Fibroblast of skin of scalp (primary cell): Measurements from ENCODE around the gene UTS2R.
"Not testable (repeated sequence)": the region's sequence is repeated elsewhere in the genome, so short reads cannot be mapped to it uniquely, and the experiment has no call there.

ENCODE experiments used
- DNase-seq: peaks from one replicate; pipeline ENCODE4 v3.0.0-alpha.2; 2013

Gene UTS2R

DNA sequence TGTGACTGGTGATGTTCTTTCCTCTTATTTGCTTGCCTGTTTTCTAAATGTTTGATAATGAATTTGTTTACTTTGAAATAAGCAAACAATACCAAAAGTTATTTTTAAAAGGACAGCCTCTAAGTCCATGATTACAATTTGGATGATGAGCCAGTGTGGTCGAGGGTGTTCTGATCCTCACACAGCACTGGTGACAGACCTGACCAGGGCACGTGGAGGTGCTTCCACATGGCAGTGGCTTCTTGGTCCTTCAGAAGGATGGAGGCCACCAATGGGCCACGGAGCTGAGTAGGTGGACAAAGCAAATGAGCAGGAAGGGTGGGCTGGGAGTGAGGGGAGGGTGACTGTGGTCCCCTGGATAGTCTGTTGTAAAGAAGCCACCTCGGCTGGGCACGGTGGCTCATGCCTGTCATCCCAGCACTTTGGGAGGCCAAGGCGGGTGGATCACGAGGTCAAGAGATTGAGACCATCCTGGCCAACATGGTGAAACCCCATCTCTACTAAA is 16.7 kb upstream of the UTS2R start:
- DNase-seq = no peak

DNA sequence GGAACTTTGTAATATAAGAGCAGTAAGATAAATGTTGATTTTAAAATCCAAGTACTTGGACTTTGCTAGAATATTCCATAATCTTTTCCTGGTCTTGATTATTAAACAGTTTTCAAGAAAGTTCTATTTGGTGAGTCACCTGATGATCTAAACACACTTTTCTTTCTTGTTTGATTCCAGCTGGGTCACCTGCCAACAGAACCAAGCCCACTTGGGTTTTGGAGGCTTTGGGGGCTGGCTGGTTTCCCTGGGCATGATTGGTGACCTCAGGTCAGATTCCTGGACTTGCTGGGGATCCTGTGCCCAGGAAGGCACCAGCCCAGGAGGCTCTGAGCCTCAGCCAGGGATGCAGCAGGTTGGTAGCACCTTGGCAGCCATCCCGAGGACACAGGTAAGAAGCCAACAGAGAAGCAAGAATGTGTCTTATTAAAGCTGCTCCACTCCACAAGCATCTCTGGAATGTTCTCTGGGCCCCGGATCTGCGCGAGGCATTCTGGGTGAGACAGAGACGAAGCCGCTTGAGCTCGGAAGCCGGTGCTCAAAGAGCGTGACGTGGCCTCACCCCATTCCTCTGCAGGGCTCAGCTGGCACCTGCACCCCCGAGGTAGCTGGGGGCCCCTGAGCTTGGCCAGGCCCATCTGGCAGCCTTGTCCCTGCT is 15.7 kb upstream of the UTS2R start:
- no peak for DNase-seq

DNA sequence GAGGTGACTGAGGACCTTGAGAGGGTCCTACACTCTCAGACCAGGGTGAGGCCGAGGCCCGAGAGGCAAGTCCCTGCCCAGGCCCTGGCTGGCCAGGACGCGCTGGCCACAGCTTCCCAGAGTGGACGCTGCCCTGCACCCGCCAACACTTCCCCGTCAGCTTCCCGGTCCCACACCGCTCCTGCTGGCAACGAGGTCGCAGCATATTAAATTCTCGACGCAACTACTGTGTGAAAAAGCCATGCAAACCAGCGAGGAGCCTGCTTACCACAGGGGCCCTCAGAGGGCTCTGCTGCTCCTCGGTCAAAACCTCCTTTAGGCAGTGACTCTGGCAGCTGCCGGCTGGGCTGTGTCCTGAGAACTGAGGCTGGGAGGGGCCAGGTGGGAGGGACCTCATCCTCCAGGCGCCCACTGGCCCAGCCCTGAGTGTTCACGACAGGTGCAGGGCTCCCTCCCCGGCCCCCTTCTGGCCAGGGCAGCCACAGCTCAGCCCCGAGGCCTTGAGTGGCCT is 14.7 kb upstream of the UTS2R start:
- DNase-seq = no peak

DNA sequence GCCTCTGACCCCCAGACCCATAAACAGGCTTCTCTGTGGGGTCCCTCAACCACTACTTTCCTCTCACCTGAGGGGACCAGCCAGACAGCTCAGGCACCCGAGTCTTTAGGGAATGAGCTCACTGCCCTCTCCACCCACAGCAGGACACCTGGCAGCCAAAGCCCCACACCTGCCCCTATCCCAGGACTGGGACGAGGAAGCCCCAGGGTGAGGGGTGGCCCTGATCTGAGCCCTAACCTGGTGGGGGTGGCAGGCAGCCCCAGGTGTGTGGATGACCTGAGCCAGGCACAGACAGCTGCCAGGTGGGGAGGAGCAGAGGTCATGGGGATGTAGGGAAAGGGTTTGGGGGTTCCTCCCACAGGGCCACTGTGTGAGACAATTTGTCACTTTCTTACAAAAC is 14.2 kb upstream of the UTS2R start:
- DNase-seq = no peak

DNA sequence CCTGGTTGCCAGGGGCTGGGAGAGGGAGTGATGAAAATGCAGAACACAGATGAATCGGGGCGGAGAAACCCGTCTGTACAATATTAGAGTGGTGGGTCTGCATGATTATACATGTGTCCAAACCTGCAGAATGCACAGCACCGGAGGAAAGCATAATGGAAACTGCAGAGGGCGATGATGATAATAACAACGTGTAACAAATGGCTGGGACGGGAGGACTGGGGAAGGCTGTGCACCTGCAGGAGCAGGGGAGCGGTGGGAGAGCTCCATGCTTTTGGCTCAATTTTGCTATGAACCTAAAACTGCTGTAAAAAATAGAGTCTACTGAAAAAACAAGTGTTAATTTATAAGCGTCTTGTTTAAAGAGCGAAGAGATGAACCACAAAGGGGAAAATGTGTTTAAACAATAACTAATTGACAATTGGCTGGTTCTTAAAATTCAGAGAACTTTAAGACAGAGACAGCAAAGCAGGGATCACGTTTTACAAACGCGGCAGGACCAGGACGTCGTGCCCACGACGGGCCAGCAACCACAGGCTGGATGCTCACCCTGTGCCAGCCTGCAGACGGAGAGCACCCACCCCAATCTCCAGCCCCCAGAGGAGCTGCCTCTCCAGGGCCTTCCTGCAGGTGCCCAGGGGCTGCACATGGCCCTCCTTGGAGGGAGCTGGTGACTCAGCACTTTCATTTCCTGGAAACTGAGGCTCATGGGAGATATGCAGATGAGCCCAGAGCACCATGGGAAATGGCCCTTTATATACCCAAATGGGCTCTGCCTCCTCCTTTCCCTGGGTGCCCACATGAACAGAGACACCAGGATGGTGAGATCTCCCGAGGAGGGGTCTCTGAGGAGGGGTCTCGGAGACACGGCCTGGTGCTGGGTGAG is 12.9 kb upstream of the UTS2R start, which contains the start of gene TEX19:
TSS of gene TEX19 (plus strand) at position 783 of the 886 bp plus-strand sequence. CDS start 2,904 bp downstream, outside the sequence.
- DNase-seq = no peak

DNA sequence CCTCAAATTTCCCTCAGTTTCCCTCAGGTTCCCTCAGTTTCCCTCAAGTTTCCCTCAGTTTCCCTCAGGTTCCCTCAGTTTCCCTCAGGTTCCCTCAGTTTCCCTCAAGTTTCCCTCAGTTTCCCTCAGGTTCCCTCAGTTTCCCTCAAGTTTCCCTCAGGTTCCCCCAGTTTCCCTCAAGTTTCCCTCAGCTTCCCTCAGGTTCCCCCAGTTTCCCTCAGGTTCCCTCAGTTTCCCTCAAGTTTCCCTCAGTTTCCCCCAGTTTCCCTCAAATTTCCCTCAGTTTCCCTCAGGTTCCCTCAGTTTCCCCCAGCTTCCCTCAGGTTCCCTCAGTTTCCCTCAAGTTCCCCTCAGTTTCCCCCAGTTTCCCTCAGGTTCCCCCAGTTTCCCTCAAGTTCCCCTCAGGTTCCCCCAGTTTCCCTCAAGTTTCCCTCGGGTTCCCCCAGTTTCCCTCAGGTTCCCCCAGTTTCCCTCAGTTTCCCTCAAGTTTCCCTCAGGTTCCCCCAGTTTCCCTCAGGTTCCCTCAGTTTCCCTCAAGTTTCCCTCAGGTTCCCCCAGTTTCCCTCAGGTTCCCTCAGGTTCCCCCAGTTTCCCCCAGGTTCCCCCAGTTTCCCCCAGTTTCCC is 12.0 kb upstream of the UTS2R start:
- DNase-seq = not testable (repeated sequence)

DNA sequence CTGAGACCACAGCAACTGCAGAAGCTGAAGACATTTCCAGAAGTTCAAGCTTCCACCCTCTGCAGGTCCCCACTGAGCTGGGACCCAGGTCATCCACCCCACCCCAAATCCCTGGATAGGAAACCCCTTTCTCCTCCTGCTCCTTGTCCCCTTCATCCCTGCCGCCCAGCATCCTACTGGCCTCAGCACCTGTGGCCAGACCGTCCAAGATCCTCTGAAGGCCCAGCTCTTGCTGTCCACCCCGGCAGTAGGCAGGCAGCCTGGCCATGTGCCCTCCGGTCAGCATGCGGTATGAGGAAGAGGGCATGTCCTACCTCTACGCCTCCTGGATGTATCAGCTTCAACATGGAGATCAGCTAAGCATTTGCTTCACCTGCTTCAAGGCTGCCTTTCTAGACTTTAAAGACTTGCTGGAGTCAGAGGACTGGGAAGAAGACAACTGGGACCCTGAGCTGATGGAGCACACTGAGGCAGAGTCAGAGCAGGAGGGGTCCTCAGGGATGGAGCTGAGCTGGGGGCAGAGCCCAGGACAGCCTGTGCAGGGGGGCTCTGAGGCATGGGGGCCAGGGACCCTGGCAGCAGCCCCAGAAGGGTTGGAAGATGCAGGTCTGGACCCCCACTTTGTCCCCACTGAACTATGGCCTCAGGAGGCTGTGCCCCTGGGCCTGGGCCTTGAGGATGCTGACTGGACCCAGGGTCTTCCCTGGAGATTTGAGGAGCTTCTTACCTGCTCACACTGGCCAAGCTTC is 9.5 kb upstream of the UTS2R start:
- no peak for DNase-seq

DNA sequence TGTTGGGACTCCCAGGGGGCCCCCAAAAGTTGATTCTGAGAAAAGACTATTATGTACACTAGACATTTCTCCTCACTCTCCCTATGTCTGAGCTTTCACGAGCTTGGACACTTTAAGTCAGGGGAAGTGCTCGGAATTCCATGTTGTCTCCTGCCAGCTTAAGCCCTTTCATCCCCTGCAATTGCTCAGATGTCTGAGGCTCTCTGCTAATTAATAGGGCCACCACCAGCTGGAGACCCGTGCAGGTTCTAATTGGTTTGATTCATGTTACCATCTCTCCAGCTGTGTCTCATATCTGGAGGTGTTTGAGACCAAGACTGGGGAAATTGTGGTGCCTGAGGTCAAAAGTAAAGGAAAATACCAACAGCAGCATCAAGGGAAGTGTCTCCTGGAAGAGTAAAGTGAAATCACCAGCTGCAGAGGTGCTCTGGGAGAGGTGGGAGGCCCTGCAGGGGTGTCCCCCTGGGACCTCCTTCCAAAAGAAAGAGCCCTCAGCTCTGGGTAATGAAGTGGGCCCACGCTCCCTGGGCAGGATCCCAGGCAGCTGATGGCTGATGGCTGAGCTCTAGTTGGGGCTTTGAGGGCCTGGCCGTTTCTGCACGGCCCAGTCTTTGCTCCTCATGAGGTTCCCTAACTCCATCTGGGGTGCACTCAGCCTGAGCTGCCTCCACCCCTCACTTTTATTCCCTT is 5.8 kb upstream of the UTS2R start:
- DNase-seq = no peak

DNA sequence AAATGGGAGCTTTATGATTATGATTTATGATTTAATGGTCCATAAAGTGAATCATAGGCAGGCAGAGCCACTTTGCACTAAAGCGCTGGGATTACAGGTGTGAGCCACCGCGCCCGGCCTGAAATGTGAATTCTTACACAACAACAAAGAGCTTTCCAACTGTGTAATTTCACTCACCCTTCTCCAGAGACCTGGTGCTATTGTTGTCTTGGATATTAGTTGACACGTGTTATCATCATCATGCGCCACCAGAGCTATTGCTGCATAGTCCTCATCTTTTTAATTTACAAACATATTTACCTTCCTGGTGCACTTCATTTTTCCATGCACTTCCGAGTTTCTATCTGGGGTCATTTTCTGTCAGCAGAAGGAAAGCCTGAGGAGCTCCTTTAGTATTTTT is 4.8 kb upstream of the UTS2R start:
- DNase-seq = no peak

DNA sequence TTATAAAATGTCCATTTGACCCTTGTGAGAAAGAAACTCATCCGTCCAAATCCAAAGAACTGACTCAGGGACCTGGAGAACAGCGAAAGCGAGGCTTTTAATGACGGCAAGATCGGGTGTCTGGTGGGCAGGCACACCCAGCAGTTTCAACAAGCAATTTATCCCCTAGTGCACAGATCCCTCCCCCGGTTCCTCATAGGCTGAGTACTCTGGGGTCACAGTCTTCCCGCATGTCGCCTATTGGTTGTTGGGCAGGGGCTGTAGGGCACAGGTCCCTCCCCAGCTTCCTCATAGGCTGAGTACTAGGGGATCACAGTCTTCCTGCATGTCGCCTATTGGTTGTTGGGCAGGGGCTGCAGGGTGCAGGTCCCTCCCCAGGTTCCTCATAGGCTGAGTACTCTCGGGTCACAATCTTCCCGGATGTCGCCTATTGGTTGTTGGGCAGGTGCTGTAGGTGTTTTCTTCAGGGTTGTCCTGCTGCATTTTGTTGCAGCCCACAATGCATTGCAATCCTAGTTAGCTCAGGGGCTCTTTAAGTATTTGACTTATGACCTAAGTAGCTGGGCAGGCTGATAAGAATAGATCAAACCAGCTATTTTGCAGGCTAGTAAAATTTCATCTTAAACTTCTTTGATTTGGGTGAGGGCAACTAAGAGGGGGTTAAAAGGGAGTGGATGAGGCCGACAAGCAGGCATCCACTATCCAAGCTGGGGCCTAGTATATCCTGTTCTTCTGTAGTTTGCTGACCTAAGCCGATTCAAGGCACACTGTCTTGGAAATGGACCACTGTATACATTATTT is 3.6 kb upstream of the UTS2R start:
- DNase-seq = no peak

DNA sequence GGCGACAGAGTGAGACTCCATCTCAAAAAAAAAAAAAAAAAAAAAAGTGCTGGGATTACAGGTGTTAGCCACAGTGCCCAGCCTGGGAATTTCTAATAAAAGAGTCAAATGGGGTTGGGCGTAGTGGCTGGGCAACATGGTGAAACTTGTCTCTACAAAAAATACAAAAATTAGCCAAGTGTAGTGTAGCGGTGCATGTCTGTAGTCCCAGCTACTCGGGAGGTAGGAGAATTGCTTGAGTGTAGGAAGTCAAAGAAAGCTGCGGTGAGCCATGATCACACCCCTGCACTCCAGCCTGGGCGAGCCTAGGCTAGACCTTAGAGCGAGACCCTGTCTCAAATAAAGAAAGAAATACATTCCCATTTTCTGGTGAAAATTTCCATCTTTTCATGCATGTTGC is 2.4 kb upstream of the UTS2R start:
- no peak for DNase-seq

DNA sequence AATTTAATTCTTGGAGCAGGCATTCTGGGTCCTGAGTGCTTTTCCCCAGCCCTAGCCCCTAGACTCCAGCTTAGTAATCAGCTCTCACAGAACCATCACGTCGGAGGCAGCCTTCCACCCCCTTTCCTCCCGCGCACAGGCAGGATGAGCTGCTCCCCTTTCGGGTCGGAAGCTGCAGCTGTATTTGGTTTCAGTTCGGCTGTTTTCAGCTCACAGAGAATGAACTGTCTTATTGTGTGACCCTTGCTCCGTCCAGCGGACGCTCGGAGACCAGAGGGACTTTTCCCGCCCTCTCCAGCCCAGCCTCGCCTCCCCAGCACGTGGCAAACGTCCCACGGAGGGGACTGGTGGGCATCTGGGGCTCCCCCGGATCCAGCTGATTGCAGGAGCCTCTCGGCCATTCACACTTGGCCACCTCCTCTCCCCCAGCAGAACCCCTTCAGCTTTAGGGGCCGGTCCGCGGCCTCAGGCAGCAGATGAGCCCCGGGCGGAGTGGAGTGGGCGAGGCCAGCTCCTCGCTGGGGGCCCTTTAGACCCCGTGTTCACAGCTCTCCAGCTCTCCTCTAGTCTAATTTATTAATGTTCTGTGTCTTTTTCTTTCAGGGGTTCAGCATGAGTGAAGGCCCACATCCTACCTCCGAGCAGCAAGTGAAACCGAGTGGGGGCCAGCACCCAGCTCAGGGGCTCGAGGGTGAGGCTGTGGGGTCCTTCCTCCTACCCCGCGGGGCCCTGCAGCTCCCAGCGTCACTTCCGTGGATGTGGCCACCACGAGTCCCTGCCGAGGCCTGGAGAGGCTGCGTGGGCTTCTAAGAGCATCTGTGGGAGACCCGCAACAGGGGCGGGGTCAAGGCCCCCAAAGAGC is 863 bp upstream of the UTS2R start:
- DNase-seq = no peak

DNA sequence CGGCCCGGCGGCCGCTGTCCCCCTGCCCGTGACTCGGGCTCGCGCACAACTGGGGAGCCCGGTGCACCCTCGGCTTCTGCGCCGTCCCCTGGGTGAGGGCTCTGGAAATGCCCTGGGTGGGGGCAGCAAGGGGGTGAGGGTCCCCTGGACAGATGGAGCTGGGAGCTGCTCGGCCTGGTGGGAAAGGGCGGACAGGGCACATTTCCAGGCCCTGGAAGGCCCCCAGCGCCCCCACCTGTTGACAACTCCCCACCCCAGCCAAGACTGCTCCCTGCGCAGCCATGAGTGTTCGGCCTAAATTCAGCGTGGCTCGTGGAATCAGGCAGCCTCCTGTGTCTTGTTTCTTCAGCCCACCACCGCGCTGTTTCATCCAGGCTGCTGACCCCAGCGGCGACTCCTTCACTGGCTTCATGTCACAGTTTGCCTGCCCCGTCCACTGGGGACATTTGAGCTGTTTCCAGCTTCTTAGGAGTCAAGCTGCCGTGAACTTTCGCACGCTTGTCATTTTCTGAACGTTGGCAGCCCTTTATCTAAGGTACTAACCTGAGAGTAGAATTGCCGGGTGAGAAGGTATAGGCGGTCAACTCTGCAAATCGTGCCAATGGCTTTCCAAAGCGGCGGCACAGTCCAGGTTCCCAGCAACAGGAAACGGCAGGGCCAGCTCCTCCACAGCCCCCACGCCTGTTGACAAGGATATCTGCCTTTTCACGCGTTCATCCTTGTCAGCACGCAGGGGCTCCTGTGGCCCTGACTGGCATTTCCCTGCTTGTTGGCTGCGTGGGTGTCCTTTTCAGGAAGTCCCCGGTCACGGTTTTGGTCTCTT is 895 bp downstream of the UTS2R start:
- no peak for DNase-seq

DNA sequence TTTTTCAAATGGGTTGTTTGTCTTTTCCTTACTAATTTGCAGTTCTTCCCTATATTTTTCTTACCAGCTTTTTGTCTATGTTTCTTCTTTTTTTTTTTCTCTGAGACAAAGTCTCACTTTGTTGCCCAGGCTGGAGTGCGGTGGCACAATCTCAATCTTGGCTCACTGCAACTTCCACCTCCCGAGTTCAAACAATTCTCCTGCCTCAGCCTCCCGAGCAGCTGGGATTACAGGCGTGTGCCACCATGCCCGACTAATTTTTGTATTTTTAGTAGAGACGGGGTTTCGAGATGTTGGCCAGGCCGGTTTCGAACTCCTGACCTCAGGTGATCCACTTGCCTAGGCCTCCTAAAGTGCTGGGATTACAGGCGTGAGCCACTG is 1.5 kb downstream of the UTS2R start:
- DNase-seq = not testable (repeated sequence)

DNA sequence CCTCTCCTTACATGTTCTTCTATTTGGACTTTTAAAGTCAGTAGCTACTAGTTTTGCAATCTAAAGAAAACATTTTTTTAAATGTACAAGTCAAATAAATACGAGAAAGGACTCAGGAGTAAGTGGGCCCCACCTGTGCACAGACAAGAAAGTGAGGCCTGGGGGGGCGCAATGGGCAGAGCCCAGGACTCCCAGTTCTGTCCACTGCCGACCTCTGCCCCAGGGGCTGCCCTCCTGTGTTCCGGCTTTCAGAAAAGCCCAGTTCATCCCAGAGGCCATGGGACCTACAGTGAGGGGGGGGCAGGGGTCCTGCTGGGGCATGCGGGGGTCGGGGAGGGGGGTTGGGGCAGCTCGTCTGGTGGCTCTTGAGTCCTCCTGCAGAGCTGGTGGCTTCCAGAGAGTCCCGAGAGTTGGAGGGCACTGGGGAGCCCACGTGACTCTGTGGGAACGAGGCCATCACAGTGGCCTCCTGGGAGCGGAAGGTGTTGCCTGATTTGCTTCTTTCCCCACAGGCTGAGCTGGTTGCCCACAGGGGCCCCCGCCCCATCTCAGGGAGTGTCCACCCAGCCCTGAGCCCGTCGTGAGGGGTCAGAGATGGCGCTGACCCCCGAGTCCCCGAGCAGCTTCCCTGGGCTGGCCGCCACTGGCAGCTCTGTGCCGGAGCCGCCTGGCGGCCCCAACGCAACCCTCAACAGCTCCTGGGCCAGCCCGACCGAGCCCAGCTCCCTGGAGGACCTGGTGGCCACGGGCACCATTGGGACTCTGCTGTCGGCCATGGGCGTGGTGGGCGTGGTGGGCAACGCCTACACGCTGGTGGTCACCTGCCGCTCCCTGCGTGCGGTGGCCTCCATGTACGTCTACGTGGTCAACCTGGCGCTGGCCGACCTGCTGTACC is 2.4 kb downstream of the UTS2R start:
- no peak for DNase-seq

DNA sequence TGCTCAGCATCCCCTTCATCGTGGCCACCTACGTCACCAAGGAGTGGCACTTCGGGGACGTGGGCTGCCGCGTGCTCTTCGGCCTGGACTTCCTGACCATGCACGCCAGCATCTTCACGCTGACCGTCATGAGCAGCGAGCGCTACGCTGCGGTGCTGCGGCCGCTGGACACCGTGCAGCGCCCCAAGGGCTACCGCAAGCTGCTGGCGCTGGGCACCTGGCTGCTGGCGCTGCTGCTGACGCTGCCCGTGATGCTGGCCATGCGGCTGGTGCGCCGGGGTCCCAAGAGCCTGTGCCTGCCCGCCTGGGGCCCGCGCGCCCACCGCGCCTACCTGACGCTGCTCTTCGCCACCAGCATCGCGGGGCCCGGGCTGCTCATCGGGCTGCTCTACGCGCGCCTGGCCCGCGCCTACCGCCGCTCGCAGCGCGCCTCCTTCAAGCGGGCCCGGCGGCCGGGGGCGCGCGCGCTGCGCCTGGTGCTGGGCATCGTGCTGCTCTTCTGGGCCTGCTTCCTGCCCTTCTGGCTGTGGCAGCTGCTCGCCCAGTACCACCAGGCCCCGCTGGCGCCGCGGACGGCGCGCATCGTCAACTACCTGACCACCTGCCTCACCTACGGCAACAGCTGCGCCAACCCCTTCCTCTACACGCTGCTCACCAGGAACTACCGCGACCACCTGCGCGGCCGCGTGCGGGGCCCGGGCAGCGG is 3.2 kb downstream of the UTS2R start:
- no peak for DNase-seq

DNA sequence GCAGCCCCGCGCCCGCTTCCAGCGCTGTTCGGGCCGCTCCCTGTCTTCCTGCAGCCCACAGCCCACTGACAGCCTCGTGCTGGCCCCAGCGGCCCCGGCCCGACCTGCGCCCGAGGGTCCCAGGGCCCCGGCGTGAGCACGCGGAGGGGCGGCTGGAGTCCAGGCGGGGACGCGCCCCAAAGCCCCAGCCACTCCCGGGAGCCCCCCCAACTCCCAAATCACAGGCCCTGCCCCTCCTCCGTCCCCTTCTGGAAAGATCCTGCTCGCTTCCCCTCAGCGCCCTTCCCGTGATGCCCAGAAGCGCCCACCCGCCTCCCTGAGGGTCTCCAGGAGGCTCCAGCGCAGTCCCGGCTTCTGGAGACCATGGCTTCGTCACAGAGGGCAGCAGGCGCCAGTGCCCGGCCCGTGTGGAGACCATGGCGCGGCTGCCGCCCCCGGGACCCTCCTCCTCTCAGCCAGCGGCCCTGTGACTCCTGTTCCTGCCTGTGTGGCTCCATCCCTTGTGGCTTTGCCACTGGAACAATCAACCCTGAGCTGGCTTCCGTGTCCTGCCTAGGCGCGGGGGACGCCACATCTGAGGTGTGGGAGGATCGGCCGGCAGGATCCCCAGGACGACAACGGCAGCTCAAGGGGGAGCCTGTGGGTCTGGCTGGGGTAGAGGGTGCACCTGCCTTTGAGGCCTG is 3.9 kb downstream of the UTS2R start:
- no peak for DNase-seq
